SK-N-SH (cell line): ENCODE data around the gene MUSK.

Experiments
- FOSL2 ChIP-seq: IDR thresholded peaks from 2 replicates; pipeline ENCODE4 v1.4.0; 2012; ENCODE audit warnings: low read depth, mild to moderate bottlenecking, moderate library complexity, borderline replicate concordance
- MXI1 ChIP-seq: IDR thresholded peaks from 2 replicates; pipeline ENCODE4 v1.6.1; 2012; ENCODE audit warnings: mild to moderate bottlenecking, low read depth, low read length, improper control_type of control experiment
- POLR2AphosphoS5 ChIP-seq: IDR thresholded peaks from 2 replicates; pipeline ENCODE4 v1.6.1; 2012; ENCODE audit warnings: low read depth, low read length
- RXRA ChIP-seq: IDR thresholded peaks from 2 replicates; pipeline ENCODE4 v1.4.0; 2012; ENCODE audit warnings: low read depth, mild to moderate bottlenecking, borderline replicate concordance
- TF ChIP-seq, protein P1 (sequence below): fragments of 200-600 bp; sonication (generic); IDR thresholded peaks from 2 replicates; pipeline ENCODE4 v1.6.1; 2017; ENCODE audit warnings: antibody characterized with exemption, mild to moderate bottlenecking, moderate library complexity

DNA sequence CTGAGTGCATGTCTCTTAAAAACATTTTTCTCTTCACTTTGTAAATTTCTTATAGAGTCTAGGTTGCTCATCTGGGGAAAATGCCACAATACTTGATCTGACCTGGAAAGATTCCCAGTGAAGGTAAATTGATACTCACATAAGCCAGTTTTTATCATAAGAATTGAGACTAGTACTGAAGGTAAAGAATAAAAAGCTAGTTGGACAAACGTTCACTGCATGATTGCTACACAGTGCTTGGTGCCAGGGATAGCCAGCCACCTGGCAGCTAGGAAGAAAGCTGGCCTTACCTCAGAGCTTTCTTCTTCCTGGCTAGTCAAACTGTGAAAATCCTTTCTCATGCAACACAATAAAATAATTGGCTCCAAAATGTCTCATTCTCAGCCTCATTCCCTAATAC is 77.1 kb downstream of the MUSK start:
- TF ChIP-seq POLR2AphosphoS5 (no peak), FOSL2 (peak; percentile 10; the same call in 1 of the 2 replicates), MXI1 (no peak), RXRA (no peak)
- TF ChIP-seq, protein P1, sequence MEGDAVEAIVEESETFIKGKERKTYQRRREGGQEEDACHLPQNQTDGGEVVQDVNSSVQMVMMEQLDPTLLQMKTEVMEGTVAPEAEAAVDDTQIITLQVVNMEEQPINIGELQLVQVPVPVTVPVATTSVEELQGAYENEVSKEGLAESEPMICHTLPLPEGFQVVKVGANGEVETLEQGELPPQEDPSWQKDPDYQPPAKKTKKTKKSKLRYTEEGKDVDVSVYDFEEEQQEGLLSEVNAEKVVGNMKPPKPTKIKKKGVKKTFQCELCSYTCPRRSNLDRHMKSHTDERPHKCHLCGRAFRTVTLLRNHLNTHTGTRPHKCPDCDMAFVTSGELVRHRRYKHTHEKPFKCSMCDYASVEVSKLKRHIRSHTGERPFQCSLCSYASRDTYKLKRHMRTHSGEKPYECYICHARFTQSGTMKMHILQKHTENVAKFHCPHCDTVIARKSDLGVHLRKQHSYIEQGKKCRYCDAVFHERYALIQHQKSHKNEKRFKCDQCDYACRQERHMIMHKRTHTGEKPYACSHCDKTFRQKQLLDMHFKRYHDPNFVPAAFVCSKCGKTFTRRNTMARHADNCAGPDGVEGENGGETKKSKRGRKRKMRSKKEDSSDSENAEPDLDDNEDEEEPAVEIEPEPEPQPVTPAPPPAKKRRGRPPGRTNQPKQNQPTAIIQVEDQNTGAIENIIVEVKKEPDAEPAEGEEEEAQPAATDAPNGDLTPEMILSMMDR, result no peak
